Hepatocyte (in vitro differentiated cells): ENCODE data around the gene TRAF3IP1.

Experiments
- EZH2 ChIP-seq: fragments of 200-600 bp; sonication (generic); IDR thresholded peaks from 2 replicates; pipeline ENCODE4 v1.6.1; 2016; ENCODE audit warnings: antibody characterized with exemption, mild to moderate bottlenecking, borderline replicate concordance
- EZH2phosphoT487 ChIP-seq: fragments of 200-600 bp; sonication (generic); IDR thresholded peaks from one replicate; pipeline ENCODE4 v1.6.1; 2018; ENCODE audit warnings: antibody characterized with exemption, mild to moderate bottlenecking, low read depth, moderate library complexity; ENCODE audit not compliant: unreplicated experiment, severe bottlenecking
- TF ChIP-seq, protein P1 (sequence below): fragments of 200-600 bp; sonication (generic); IDR thresholded peaks from 2 replicates; pipeline ENCODE4 v1.5.1; 2016; ENCODE audit warnings: antibody characterized with exemption, mild to moderate bottlenecking; ENCODE audit not compliant: poor library complexity

DNA sequence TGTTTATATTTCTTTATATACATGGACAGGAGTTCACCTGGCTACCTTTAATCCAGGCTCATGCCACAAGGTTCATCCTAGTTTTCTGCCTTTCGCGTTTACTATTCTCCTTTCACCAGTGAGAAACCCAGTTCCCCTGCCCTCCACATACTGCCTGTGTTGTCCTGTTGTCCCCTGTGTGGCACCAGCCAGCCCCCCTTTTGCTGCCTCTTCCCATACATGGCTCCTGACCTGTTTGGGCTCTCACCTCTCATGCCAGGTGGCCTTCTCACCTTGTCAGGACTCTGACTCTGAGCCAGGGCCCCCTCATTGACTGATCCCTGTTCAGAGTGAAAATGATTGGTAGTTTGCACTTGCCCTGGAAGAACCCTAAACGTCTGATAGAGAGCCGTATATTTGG is 120.0 kb downstream of the TRAF3IP1 start:
- TF ChIP-seq, protein P1, sequence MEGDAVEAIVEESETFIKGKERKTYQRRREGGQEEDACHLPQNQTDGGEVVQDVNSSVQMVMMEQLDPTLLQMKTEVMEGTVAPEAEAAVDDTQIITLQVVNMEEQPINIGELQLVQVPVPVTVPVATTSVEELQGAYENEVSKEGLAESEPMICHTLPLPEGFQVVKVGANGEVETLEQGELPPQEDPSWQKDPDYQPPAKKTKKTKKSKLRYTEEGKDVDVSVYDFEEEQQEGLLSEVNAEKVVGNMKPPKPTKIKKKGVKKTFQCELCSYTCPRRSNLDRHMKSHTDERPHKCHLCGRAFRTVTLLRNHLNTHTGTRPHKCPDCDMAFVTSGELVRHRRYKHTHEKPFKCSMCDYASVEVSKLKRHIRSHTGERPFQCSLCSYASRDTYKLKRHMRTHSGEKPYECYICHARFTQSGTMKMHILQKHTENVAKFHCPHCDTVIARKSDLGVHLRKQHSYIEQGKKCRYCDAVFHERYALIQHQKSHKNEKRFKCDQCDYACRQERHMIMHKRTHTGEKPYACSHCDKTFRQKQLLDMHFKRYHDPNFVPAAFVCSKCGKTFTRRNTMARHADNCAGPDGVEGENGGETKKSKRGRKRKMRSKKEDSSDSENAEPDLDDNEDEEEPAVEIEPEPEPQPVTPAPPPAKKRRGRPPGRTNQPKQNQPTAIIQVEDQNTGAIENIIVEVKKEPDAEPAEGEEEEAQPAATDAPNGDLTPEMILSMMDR = no peak
- TF ChIP-seq EZH2 = no peak
- no peak for TF ChIP-seq EZH2phosphoT487
